Stomach (tissue), 9 donors: Measurements from ENCODE around the gene USH1G. TPM values are rescaled to one million over a fixed set of nuclear protein-coding genes. Genes with fewer than 3 reads are reported as not detected.

ENCODE experiments used
- DNase-seq, 2 donors: peaks; one replicate each; pipeline versions ENCODE4 v3.0.0 to v3.0.0-alpha.2; 2013 to 2019
- H3K27ac ChIP-seq, 5 donors: fragments of 200-600 bp in 4 of 5; sonication (generic) in 4 of 5; one replicate each; pipeline ENCODE4 v1.5.1; 2013 to 2019; ENCODE audit warnings: mild to moderate bottlenecking in 1 of 5, moderate library complexity in 1 of 5
- H3K27me3 ChIP-seq, 3 donors: fragments of 200-600 bp; sonication (generic); one replicate each; pipeline ENCODE4 v1.5.1; 2017 to 2019; ENCODE audit warnings: mixed run types in 1 of 3
- H3K36me3 ChIP-seq, 4 donors: fragments of 200-600 bp; sonication (generic); 1 replicate in 3 of 4; 2 replicates in 1 of 4; pipeline ENCODE4 v1.5.1; 2016 to 2019
- H3K4me1 ChIP-seq, 4 donors: fragments of 200-600 bp; sonication (generic); one replicate each; pipeline ENCODE4 v1.5.1; 2016 to 2019
- H3K4me3 ChIP-seq, 4 donors: fragments of 200-600 bp; sonication (generic) in 3 of 4; one replicate each; pipeline ENCODE4 v1.5.1; 2016 to 2019; ENCODE audit warnings: mild to moderate bottlenecking in 1 of 4
- H3K9me3 ChIP-seq, 4 donors: fragments of 200-600 bp; sonication (generic); one replicate each; pipeline ENCODE4 v1.5.1; 2016 to 2019
- EP300 ChIP-seq: sonication (generic); formaldehyde crosslinking; IDR thresholded peaks from one replicate; pipeline ENCODE4 v1.6.1; 2017; ENCODE audit warnings: antibody characterized with exemption
- POLR2A ChIP-seq, 4 donors: fragments of 450-650 bp; IDR thresholded peaks; one replicate each; pipeline ENCODE4 v1.6.1; 2016; ENCODE audit warnings: antibody characterized with exemption in 4 of 4, control low read depth in 2 of 4, mild to moderate bottlenecking in 1 of 4, moderate library complexity in 1 of 4
- POLR2AphosphoS5 ChIP-seq, 3 donors: sonication (generic); formaldehyde crosslinking; IDR thresholded peaks; one replicate each; pipeline ENCODE4 v1.6.1; 2016; ENCODE audit warnings: antibody characterized with exemption in 3 of 3
- WGBS, 5 donors: extraction: QIAGEN DNeasy Blood & Tissue Kit in 3 of 5; methylation state at CpG; one replicate each; pipeline versions ENCODE4 v1.1.5 to v1.1.7; 2013 to 2018; 5-methylcytosine and 5-hydroxymethylcytosine counted together
- intact Hi-C: fragments of 100-400 bp; cut with DNase I; formaldehyde crosslinking; loops from one replicate; pipeline ENCODE4 v1.15.1; 2023; ENCODE audit warnings: low total_unique reads
- polyA plus RNA-seq, 3 donors: library from polyadenylated mRNA; stranded (reverse); fragments of 200-250 nt; gene quantifications; one replicate each; pipeline ENCODE4 v1.2.3, GENCODE V29; 2013
- total RNA-seq, 5 donors: library from RNA; depleted of rRNA; stranded (reverse); fragments of >200 nt; gene quantifications; one replicate each; pipeline versions ENCODE4 v1.1.0 to v1.2.3, GENCODE V29; 2014 to 2016
- TF ChIP-seq, protein P1 (sequence below), 7 experiments: fragments of 450-650 bp in 4 of 7; fragments of 200-600 bp in 3 of 7; sonication (generic) in 3 of 7; IDR thresholded peaks; one replicate each; pipeline ENCODE4 v1.5.1; 2016 to 2019; ENCODE audit warnings: antibody characterized with exemption in 7 of 7, control low read depth in 2 of 7, mild to moderate bottlenecking in 1 of 7
- donor health status: healthy with polysubstance abuse.
- donor health status: Bipolar disorder and iron deficiency.
- donor health status: healthy.

Gene USH1G
- total and polyA plus RNA-seq, 8 donors = 0.18 to 1.0 TPM; not detected in 6

- H3K36me3 ChIP-seq = no peaks in the 10 kb centered on the region
- intact Hi-C loops = no loop called here
- no peak overlapping the region for H3K4me3 ChIP-seq
- DNase-seq = no peak
- no peaks in the 10 kb centered on the region for H3K9me3 ChIP-seq
- H3K27ac ChIP-seq = no peak overlapping the region
- no peak for TF ChIP-seq POLR2A (IDR thresholded peaks at IDR 0.05)
- no peak for TF ChIP-seq EP300
- no peak for TF ChIP-seq POLR2AphosphoS5 (IDR thresholded peaks at IDR 0.05)
- TF ChIP-seq, protein P1, sequence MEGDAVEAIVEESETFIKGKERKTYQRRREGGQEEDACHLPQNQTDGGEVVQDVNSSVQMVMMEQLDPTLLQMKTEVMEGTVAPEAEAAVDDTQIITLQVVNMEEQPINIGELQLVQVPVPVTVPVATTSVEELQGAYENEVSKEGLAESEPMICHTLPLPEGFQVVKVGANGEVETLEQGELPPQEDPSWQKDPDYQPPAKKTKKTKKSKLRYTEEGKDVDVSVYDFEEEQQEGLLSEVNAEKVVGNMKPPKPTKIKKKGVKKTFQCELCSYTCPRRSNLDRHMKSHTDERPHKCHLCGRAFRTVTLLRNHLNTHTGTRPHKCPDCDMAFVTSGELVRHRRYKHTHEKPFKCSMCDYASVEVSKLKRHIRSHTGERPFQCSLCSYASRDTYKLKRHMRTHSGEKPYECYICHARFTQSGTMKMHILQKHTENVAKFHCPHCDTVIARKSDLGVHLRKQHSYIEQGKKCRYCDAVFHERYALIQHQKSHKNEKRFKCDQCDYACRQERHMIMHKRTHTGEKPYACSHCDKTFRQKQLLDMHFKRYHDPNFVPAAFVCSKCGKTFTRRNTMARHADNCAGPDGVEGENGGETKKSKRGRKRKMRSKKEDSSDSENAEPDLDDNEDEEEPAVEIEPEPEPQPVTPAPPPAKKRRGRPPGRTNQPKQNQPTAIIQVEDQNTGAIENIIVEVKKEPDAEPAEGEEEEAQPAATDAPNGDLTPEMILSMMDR (IDR thresholded peaks at IDR 0.05) = no peak
- H3K4me1 ChIP-seq = peaks cover 22 to 27% (median 25%) of the 10 kb centered on the region in 4 donors
- H3K27me3 ChIP-seq = peaks cover 22 to 94% (median 70%) of the 10 kb centered on the region in 3 donors
- WGBS, 5 donors = 65 to 77% (median 73%) methylated on average over 3 of the region's 3 CpGs
Measured at GRCh38 chr17:74925242-74925641, 2.2 kb upstream of the USH1G start.

GRCh38 chr17:74924250-74924948 is 1.3 kb upstream of the USH1G start, which contains the start of gene OTOP2:
Gene OTOP2, plus strand, starts transcription at chr17:74924273. Its CDS starts 360 bp downstream, at chr17:74924633.
- Histone ChIP-seq H3K27ac (no peak within 1 kb of the TSS), H3K36me3 (no peaks in the 10 kb centered on the region), H3K4me1 (peaks cover 22 to 27% (median 25%) of the 10 kb centered on the region in 4 donors), H3K4me3 (peak within 1 kb of the TSS; percentile 28 to 52 (median 34)), H3K9me3 (no peaks in the 10 kb centered on the region), H3K27me3 (peaks cover 22 to 94% (median 79%) of the 10 kb centered on the region in 3 donors)
- WGBS, 5 donors = 2 to 3% (median 3%) methylated on average over 21 to 54 of the region's 54 CpGs
- no peak for TF ChIP-seq POLR2A (IDR thresholded peaks at IDR 0.05)
- TF ChIP-seq, protein P1 (IDR thresholded peaks at IDR 0.05) = no peak
- no peak for TF ChIP-seq EP300
- TF ChIP-seq POLR2AphosphoS5 (IDR thresholded peaks at IDR 0.05) = no peak
- peak in 1 of 2 donors; percentile 40 for DNase-seq
- intact Hi-C loops = no loop called here

DNA sequence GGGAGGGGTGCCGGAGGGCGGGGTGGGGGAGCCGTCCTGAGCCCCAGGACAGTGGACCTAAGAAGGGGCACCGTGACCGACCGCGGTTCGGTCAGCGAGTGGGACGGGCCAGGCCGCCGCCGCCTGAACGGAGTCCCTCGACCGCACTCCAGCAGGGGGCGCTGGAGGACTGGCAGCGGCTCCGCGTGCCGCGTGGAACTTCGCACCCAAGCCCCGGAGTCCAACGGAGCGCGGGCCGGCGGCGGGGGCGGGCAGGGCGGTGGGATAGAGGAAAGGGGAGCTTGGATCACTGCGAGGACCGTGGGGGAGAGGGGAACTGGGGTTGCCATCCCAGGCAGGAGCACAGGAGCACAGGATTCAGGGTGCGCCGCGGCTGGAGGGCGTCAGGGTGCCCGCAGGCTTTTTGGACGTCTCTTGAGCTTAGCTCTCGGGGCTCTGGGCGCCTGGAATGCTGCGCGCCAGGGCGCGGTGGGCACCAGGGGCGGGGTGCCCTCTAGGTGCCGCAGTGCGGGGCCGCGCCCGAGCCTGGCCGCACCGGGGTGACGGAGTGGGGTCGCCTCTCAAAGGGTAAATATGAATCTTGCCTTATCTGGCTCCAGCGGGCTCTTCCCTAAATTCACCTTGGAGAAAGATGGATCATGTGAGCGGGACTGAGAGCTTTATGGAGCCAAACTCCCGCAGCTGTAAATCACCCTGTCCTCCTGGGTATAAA is 639 bp upstream of the USH1G start:
- Histone ChIP-seq H3K27me3 (peaks cover 22 to 99% (median 80%) of the 10 kb centered on the region in 3 donors), H3K36me3 (no peaks in the 10 kb centered on the region), H3K4me1 (peaks cover 22 to 27% (median 25%) of the 10 kb centered on the region in 4 donors), H3K4me3 (peak overlapping the region; percentile 28 to 52 (median 34)), H3K27ac (no peak overlapping the region), H3K9me3 (no peaks in the 10 kb centered on the region)
- 2 to 6% (median 4%) methylated on average over 13 to 59 of the region's 59 CpGs for WGBS, 5 donors
- TF ChIP-seq POLR2AphosphoS5 (IDR thresholded peaks at IDR 0.05) (peak in 1 of 3 donors; percentile 40), EP300 (no peak), POLR2A (IDR thresholded peaks at IDR 0.05) (no peak)
- TF ChIP-seq, protein P1 (IDR thresholded peaks at IDR 0.05) = peak in 5 of 7 experiments; percentile 33 to 89 (median 60)
- intact Hi-C loops = no loop called here
- DNase-seq = peak; percentile 81 to 87

DNA sequence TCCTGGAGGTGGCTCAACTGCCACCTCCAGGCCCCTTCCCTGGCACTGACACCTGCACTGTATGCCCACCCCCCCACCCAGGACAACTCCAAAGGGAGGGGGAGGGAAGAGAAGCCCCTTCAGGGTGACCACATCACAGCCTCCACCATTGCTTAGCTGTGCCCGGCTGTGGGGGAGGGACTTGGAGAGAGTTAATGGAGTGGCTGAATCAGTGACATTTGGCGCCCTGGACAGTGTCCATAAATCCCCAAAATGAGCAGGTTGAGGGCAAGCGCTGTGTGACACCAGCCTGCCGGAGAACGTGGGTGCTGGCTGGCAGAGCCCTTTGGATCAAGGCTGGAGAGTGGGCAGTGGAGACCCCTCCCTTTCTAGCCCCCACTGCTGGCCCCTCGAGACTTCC is 883 bp downstream of the USH1G start:
- intact Hi-C loops = no loop called here
- H3K36me3 ChIP-seq = no peaks in the 10 kb centered on the region
- no peak for DNase-seq
- H3K27me3 ChIP-seq = peaks cover 22 to 97% (median 74%) of the 10 kb centered on the region in 3 donors
- no peak overlapping the region for H3K27ac ChIP-seq
- no peaks in the 10 kb centered on the region for H3K9me3 ChIP-seq
- peaks cover 22 to 27% (median 25%) of the 10 kb centered on the region in 4 donors for H3K4me1 ChIP-seq
- H3K4me3 ChIP-seq = no peak overlapping the region
- WGBS, 5 donors = 53 to 90% (median 59%) methylated on average over 1 to 6 of the region's 6 CpGs
- TF ChIP-seq POLR2AphosphoS5 (IDR thresholded peaks at IDR 0.05) = no peak
- no peak for TF ChIP-seq POLR2A (IDR thresholded peaks at IDR 0.05)
- TF ChIP-seq EP300 = no peak
- TF ChIP-seq, protein P1 (IDR thresholded peaks at IDR 0.05) = no peak
